Measurements from ENCODE around the gene MUC4.

- TF ChIP-seq CTCF (IDR thresholded peaks at IDR 0.05) (no peak), EZH2phosphoT487 (IDR thresholded peaks at IDR 0.05) (no peak), EZH2 (IDR thresholded peaks at IDR 0.05) (no peak)
Observed at GRCh38 chr3:195834675-195835583, 23.2 kb upstream of the MUC4 start.

Measured in neural progenitor cell (in vitro differentiated cells).